A673 (cell line): ENCODE data around the gene JPH2. TPM values are rescaled to one million over a fixed set of nuclear protein-coding genes. Genes with fewer than 3 reads are reported as not detected.

ENCODE experiments used
- BruUV-seq: library from RNA; stranded (reverse); fragments of 400-500 nt; replicated peaks from 2 replicates; lab custom pipeline; 2021; lab: Mats Ljungman, UMichigan
- CTCF ChIA-PET: fragments of 300-600 bp; sonication (Branson Sonifier 250); formaldehyde crosslinking; loops from one replicate; lab custom pipeline; 2022; ENCODE audit warnings: antibody characterized with exemption; lab: Charles Lee
- POLR2A ChIA-PET: fragments of 300-600 bp; sonication (Branson Sonifier 250); formaldehyde crosslinking; loops from one replicate; lab custom pipeline; 2022; ENCODE audit warnings: antibody characterized with exemption; ENCODE audit not compliant: low non-redundant PET; lab: Charles Lee
- DNase-seq: peaks from one replicate; pipeline ENCODE4 v3.0.0-alpha.2; 2015; ENCODE audit warnings: low spot score
- H3K27ac ChIP-seq: fragments of 200-600 bp; sonication (generic); 2 replicates; pipeline ENCODE4 v1.5.1; 2016; ENCODE audit warnings: mixed run types, low read depth, mild to moderate bottlenecking, mixed read lengths, antibody characterized with exemption, low read length; ENCODE audit not compliant: poor library complexity, severe bottlenecking
- H3K27me3 ChIP-seq: fragments of 200-600 bp; sonication (generic); replicated peaks from 2 replicates; pipeline ENCODE4 v1.6.1; 2017; ENCODE audit warnings: mixed run types, low read depth, mild to moderate bottlenecking, mixed read lengths, antibody characterized with exemption, low read length; ENCODE audit not compliant: insufficient read depth, poor library complexity
- H3K36me3 ChIP-seq: fragments of 200-600 bp; sonication (generic); 2 replicates; pipeline ENCODE4 v1.6.1; 2016; ENCODE audit warnings: mixed run types, mild to moderate bottlenecking, mixed read lengths, antibody characterized with exemption, low read length; ENCODE audit not compliant: insufficient read depth, poor library complexity, severe bottlenecking
- H3K4me1 ChIP-seq: fragments of 200-600 bp; sonication (generic); 2 replicates; pipeline ENCODE4 v1.6.1; 2017; ENCODE audit warnings: mixed run types, mild to moderate bottlenecking, mixed read lengths, antibody characterized with exemption, low read length; ENCODE audit not compliant: insufficient read depth, poor library complexity, severe bottlenecking
- H3K4me3 ChIP-seq: fragments of 200-600 bp; sonication (generic); 2 replicates; pipeline ENCODE4 v1.5.1; 2016; ENCODE audit warnings: low read depth, mixed run types, mild to moderate bottlenecking, mixed read lengths, low read length; ENCODE audit not compliant: poor library complexity, severe bottlenecking
- H3K9me3 ChIP-seq: fragments of 200-600 bp; sonication (generic); 2 replicates; pipeline ENCODE4 v1.6.1; 2016; ENCODE audit warnings: mixed run types, low read depth, mild to moderate bottlenecking, mixed read lengths, antibody characterized with exemption, low read length; ENCODE audit not compliant: poor library complexity, severe bottlenecking
- EZH2 ChIP-seq: fragments of 200-600 bp; sonication (generic); IDR thresholded peaks from 2 replicates; pipeline ENCODE4 v1.6.1; 2017; ENCODE audit warnings: borderline replicate concordance, low read depth, mild to moderate bottlenecking, mixed read lengths, antibody characterized with exemption, low read length; ENCODE audit not compliant: poor library complexity, severe bottlenecking
- intact Hi-C: fragments of 100-400 bp; cut with micrococcal nuclease; formaldehyde crosslinking; loops from one replicate; pipeline ENCODE4 v1.10.0; 2022; ENCODE audit not compliant: unreplicated experiment
- total RNA-seq: library from RNA; stranded (reverse); gene quantifications from 2 replicates; pipeline ENCODE4 v1.2.3, GENCODE V29; 2021
- TF ChIP-seq, protein P1 (sequence below): fragments of 300-800, 200-600 bp; sonication (generic); conservative IDR thresholded peaks from 2 replicates; pipeline ENCODE4 v1.5.1; 2017; ENCODE audit warnings: low read depth, mild to moderate bottlenecking, antibody characterized with exemption, low read length, moderate library complexity, mixed read lengths

Gene JPH2
- total RNA-seq, 1 experiment from 2014 or later: 1.1 TPM

GRCh38 chr20:44126445-44126844 is 60.5 kb downstream of the JPH2 start:
- no peak for DNase-seq
- CTCF ChIA-PET: no interaction called here
- no TSS peak for BruUV-seq
- H3K27ac ChIP-seq: no peak overlapping the region
- H3K4me1 ChIP-seq: no peaks in the 10 kb centered on the region
- no peaks in the 10 kb centered on the region for H3K9me3 ChIP-seq
- no peaks in the 10 kb centered on the region for H3K27me3 ChIP-seq
- H3K36me3 ChIP-seq: no peaks in the 10 kb centered on the region
- TF ChIP-seq EZH2: no peak
- H3K4me3 ChIP-seq: no peak overlapping the region
- intact Hi-C loops: no loop called here
- POLR2A ChIA-PET: no interaction called here

DNA sequence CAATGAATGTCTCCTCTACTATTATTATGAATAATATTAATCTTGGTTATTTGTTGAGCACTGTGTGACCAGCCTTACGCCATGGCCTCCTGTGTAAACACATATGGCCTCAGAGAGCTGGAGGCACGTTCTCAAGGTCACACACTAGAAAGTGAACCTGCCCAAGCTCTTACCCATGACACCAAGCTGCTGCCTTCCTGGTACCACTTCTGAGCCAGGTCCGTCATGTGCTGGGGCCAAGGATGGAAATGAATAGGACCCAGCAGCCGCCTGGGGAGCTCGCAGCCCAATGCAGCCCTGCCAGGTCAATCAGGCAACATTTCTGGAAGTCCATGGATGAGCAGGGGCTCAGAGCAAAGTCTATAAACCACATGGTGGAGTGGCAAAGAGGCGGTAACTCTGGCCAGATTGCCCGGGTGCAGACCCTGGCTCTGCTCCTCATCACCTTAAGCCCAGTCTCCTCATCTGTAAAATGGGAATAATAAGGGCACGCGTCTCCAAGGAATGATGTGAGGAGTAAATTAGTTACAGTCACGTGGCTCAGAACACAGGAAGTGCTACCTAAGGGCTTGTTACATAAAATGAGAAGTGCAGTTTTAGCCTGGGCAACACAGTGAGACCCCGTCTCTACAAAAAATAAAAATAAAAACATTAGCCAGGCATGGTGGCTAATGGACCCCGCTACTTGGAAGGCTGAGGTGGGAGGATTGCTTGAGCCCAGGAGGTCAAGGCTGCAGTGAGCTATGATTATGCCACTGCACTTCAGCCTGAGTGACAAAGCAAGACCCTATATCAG is 61.5 kb downstream of the JPH2 start:
- no peaks in the 10 kb centered on the region for H3K4me1 ChIP-seq
- no peaks in the 10 kb centered on the region for H3K9me3 ChIP-seq
- no peak for DNase-seq
- H3K27ac ChIP-seq: no peak overlapping the region
- H3K36me3 ChIP-seq: no peaks in the 10 kb centered on the region
- POLR2A ChIA-PET: no interaction called here
- TF ChIP-seq, protein P1, sequence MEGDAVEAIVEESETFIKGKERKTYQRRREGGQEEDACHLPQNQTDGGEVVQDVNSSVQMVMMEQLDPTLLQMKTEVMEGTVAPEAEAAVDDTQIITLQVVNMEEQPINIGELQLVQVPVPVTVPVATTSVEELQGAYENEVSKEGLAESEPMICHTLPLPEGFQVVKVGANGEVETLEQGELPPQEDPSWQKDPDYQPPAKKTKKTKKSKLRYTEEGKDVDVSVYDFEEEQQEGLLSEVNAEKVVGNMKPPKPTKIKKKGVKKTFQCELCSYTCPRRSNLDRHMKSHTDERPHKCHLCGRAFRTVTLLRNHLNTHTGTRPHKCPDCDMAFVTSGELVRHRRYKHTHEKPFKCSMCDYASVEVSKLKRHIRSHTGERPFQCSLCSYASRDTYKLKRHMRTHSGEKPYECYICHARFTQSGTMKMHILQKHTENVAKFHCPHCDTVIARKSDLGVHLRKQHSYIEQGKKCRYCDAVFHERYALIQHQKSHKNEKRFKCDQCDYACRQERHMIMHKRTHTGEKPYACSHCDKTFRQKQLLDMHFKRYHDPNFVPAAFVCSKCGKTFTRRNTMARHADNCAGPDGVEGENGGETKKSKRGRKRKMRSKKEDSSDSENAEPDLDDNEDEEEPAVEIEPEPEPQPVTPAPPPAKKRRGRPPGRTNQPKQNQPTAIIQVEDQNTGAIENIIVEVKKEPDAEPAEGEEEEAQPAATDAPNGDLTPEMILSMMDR: no peak
- no peak for TF ChIP-seq EZH2
- H3K27me3 ChIP-seq: no peaks in the 10 kb centered on the region
- intact Hi-C loops: no loop called here
- no TSS peak for BruUV-seq
- no peak overlapping the region for H3K4me3 ChIP-seq
- CTCF ChIA-PET: interaction anchor here (0.7 kb wide), 1 partner anchor 9 kb away, joined by 3 read pairs; no protein-coding TSS in a partner anchor

GRCh38 chr20:44123874-44124535 is 63.0 kb downstream of the JPH2 start:
- Histone ChIP-seq H3K9me3 (no peaks in the 10 kb centered on the region), H3K27me3 (no peaks in the 10 kb centered on the region), H3K4me1 (no peaks in the 10 kb centered on the region), H3K27ac (no peak overlapping the region), H3K36me3 (no peaks in the 10 kb centered on the region), H3K4me3 (no peak overlapping the region)
- ChIA-PET POLR2A (no interaction called here), CTCF (interaction anchor here (0.6 to 0.9 kb wide), 2 partner anchors 65 to 66 kb away, joined by 3 read pairs; no protein-coding TSS in a partner anchor)
- TF ChIP-seq, protein P1: no peak
- TF ChIP-seq EZH2: no peak
- intact Hi-C loops: no loop called here
- no peak for DNase-seq
- BruUV-seq: no TSS peak
